Measurements from ENCODE around the gene ANKRD28. TPM values are rescaled to one million over a fixed set of nuclear protein-coding genes. Genes with fewer than 3 reads are reported as not detected.

The ANKRD28 gene
- total and polyA plus RNA-seq, 2 of the 8 experiments (the other 6 are each of a cell fraction or from before 2014, with no cell fraction given), result 39.1 to 61.7 TPM

GRCh38 chr3:15726881-15727280 is 70.9 kb downstream of the ANKRD28 start:
- Histone ChIP-seq H3K4me2 (ENCODE audit: insufficient read depth in 1 of 2, low read depth in 2 of 2, low read length in 2 of 2) (no peak overlapping the region), H2AK5ac (ENCODE audit: low read depth, low read length) (no peak overlapping the region), H3K56ac (replicated peaks; ENCODE audit: insufficient read length, low read depth, low read length) (no peak overlapping the region), H2BK15ac (ENCODE audit: low read length) (no peak overlapping the region), H3K14ac (ENCODE audit: insufficient read length) (no peak overlapping the region), H2BK12ac (ENCODE audit: low read depth, low read length) (no peak overlapping the region), H3K9ac (replicated peaks in 1 of 4; ENCODE audit: extremely low read depth in 1 of 4, low read depth in 3 of 4, low read length in 3 of 4) (no peak overlapping the region), H3K23ac (ENCODE audit: insufficient read length) (no peak overlapping the region), H3K79me1 (ENCODE audit: low read depth, low read length) (0 out of 2 replicates have a peak, but pooled peaks cover 2% of the 10 kb centered on the region), H3K36me3 (ENCODE audit: control insufficient read depth in 2 of 4, insufficient read depth in 4 of 4, low read length in 3 of 4) (peaks cover 2 to 20% (median 10%) of the 10 kb centered on the region in 4 experiments; a peak in 6 of 8 replicates), H3K27me3 (replicated peaks in 1 of 4; ENCODE audit: control insufficient read depth in 3 of 4, extremely low read depth in 1 of 4, insufficient read depth in 3 of 4, low read length in 3 of 4) (no peaks in the 10 kb centered on the region), H3K79me2 (ENCODE audit: control insufficient read depth in 1 of 2, insufficient read depth in 2 of 2, low read length in 2 of 2) (no peaks in the 10 kb centered on the region), H2BK120ac (replicated peaks; ENCODE audit: low read depth, low read length) (no peak overlapping the region), H4K5ac (ENCODE audit: insufficient read length, low read depth, low read length) (no peak overlapping the region), H2BK20ac (ENCODE audit: low read length) (no peak overlapping the region), H3K4me3 (ENCODE audit: extremely low read depth in 1 of 4, insufficient read depth in 2 of 4, low read depth in 3 of 4, low read length in 4 of 4) (no peak overlapping the region), H3K9me3 (ENCODE audit: insufficient read depth in 2 of 2, low read depth in 1 of 2, low read length in 1 of 2) (no peaks in the 10 kb centered on the region), H3K18ac (ENCODE audit: extremely low read depth, low read length) (no peak overlapping the region), H2BK5ac (ENCODE audit: low read depth, low read length) (no peak overlapping the region), H4K8ac (ENCODE audit: extremely low read depth, insufficient read depth, low read length) (no peak overlapping the region), H3K4ac (replicated peaks; ENCODE audit: insufficient read length, low read depth, low read length) (no peak overlapping the region), H4K91ac (replicated peaks; ENCODE audit: insufficient read length, low read length) (no peak overlapping the region), H2AFZ (ENCODE audit: low read length) (no peak overlapping the region), H3K4me1 (replicated peaks in 1 of 4; ENCODE audit: control insufficient read depth in 3 of 4, insufficient read depth in 4 of 4, low read length in 3 of 4) (no peaks in the 10 kb centered on the region), H3K23me2 (ENCODE audit: low read depth, low read length) (no peaks in the 10 kb centered on the region), H4K20me1 (replicated peaks in 1 of 2; ENCODE audit: control insufficient read depth in 1 of 2, insufficient read depth in 2 of 2, low read length in 2 of 2) (no peaks in the 10 kb centered on the region), H3K27ac (ENCODE audit: low read depth, low read length) (no peak overlapping the region)
- ChIA-PET CTCF (ENCODE audit: partially characterized antibody) (interaction anchor here (1.3 kb wide), 1 partner anchor 10 kb away, joined by 3 read pairs; no protein-coding TSS in a partner anchor), POLR2A (ENCODE audit: partially characterized antibody) (interaction anchor here (1.2 kb wide), 1 partner anchor 31 kb away, joined by 3 read pairs; no protein-coding TSS in a partner anchor)
- no peak for DNase-seq (ENCODE audit: low read depth in 1 of 2, low spot score in 2 of 2)
- WGBS, 2 experiments (ENCODE audit: extremely low coverage in 1 of 2, insufficient coverage in 1 of 2, insufficient read length in 1 of 2, insufficient replicate concordance in 2 of 2, low coverage in 1 of 2, low lambda C conversion rate in 2 of 2, missing lambda C conversion rate in 1 of 2), result 93% methylated on average over 2 of the region's 2 CpGs; no CpG with 5 or more reads in 1 of the 2 experiments
- no peak for FAIRE-seq
- TF ChIP-seq NRF1 (IDR thresholded peaks at IDR 0.05; ENCODE audit: low read depth, low read length) (no peak), BCL11A (IDR thresholded peaks at IDR 0.05; ENCODE audit: low read depth in 2 of 2, low read length in 2 of 2) (no peak), SP2 (IDR thresholded peaks at IDR 0.05; ENCODE audit: low read length) (no peak), TEAD4 (IDR thresholded peaks at IDR 0.05; ENCODE audit: low read depth, low read length) (no peak), BACH1 (IDR thresholded peaks at IDR 0.05; ENCODE audit: low read length) (no peak), ASH2L (IDR thresholded peaks at IDR 0.05; ENCODE audit: low read length) (no peak)
